Fibroblast of skin of left biceps (primary cell): ENCODE data around the gene SLC7A9.

Experiments used
- DNase-seq, 2 experiments: peaks; one replicate each; pipeline ENCODE4 v3.0.0-alpha.2; 2013; ENCODE audit warnings: low read depth in 2 of 2

The SLC7A9 gene

DNA sequence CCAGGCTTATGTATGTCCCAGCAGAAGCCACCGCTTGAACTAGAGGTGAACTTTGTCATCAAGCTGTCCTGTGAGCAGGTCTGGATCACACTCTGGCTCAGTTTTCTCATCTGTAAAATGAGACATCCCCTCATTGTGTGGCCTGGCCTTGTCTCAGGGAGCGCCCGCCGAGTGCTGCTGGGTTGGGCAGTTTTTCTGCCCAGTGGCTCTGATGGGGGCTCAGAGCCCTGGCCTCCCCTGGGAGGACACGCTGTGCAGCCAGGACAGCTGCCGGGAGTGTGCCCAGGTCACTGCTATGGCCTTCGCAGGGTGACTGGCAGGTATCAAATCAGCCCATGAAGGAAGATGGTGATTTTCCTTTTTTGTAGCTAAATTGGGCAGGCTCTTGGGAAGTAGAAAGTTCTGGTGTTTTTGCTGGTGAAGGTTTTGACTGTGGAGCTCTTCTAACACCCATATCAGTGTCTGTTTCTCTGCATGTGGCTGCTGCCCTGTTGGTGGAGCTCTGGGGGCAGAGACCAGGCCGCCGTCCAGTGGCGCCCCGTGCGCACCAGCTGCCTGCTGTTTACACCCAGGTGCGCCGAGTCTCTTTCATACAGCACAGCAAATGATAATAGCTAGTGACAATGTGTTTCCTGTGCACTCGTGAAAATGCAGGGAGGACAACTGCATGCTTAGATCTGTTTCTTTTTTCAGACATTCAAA is 40.8 kb downstream of the SLC7A9 start:
- no peak for DNase-seq

DNA sequence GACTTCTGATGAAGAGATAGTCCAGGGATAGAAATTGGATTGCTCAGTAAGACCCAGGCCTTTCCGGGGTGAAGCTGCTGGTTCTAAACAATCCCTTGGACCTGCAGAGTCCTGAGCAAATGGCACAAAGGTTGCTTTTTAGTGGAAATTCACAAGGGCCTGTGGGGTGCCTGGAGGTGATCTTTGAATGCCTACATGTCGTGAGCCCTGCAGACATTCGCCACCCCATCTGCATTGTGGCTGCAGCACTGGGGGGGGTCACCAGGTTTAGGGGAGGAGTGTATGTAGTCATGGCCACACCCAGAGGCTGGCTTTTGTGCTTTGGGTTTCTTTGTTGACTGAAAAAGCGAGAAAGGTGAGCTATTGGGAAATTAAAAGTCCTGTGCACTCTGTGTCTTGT is 41.4 kb downstream of the SLC7A9 start:
- no peak for DNase-seq

DNA sequence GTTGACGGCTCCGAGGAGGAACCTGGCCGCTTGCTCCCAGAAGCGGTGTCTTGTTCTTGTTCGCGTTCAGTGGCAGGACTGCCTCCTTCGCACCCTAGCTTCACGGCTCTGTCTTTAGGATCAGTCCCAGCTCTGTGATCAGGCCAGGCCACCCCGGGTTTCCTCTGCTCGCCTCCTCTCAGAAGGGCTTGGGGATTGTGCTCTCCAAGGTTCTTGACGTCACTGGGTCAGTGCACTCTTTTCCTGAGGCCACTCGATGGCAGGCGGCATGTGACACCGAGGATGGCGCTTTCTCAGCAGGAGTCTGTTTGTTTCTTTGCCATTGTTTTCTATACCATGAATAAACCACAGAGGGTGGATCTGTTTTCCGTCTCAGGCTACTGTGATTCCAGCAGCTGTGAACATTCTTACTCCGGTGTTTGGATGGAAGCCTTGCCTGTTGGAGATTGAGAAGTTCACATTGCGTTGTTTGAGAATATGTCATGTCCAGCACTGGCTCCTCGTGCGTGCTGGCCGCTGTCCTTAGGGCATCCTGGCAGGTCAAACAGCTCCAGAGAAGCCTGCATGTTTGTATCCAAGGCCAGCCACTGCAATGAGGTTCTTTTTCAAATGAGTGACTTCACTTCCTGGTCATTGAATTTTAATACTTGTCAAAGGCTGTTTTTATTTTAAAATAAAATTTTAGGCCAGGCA is 44.5 kb downstream of the SLC7A9 start:
- DNase-seq: no peak

DNA sequence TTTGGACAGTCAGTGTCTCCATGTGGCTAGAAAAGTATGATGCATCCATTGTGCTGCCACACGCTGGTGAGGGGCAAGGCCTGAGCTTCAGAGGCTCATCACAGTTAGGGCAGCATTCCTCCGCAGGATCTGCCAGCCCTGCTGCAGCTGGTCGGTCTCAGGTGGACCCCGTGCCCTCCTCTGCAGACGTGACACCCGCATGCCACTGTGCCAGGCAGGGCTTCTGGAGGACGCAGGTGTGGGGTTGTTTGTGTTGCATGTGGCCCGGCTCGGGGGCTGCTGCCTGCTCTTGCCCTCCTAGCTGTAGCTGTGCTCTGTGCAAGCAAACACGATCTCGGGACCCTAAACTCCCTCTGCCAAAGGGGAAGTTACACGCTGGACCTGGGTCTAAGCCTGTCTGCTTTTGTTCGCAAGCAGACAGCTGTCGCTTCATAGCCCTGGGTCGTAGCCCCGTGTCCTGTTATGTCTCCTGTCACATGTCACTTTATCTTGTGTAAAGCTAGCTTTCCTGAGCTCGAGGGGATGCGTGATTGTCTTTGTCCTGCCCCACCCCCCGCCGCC is 45.3 kb downstream of the SLC7A9 start:
- no peak for DNase-seq

DNA sequence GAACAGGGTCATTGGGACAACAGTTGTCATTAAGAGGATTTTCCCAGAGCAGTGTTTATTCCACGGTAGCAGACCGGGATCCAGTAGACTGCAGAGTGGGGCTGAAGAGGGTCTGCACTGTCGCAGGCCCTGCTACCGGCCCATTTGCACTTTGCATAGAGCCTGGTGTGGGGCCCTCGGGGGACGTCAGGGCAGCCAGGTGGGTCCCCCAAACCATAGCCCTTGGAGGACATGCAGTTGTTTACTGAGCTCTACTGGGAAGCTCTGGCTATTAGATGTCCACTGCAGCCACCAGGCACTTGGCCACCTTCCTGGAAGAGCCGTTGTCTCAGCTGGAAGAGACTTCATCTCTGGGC is 45.8 kb downstream of the SLC7A9 start:
- no peak for DNase-seq

DNA sequence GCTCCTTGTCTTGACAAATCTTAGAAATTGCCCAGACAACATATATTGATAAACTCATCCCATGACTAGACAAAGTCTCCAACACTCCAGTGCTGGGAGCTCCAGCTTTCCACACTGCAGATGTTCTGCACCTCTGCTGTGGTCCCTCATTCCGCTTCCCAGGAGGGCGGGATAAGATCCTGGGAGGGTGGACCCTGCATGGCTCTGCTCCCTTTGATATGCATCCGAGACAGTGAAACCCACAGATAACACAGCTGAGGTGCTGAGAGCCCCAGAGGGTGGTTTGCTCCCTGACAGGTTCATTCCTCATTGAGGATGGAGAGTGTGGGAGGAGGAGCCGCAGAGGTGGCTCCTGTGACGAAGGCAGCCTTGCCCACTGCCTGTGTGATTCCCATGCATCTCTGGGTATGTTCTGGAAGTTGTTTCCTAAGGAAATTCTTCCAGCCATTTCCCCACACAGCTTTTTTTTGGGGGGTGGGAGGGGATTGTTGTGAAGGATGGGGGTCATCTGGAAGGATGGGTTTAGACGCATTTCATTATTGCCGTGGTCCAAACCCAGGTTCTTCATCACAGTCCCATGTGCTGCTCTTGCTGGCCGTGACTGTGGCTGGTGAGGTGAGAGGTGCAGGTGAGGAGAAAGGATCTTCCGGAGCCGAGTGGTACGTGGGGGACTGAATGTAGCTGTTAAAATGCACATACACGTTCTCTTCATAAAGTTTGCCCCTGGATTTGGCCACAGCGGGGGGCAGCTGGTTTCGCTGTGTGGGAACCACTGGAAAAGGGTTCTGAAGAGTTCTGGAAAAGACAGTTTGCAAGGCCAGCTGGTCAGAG is 46.4 kb downstream of the SLC7A9 start:
- DNase-seq: no peak

DNA sequence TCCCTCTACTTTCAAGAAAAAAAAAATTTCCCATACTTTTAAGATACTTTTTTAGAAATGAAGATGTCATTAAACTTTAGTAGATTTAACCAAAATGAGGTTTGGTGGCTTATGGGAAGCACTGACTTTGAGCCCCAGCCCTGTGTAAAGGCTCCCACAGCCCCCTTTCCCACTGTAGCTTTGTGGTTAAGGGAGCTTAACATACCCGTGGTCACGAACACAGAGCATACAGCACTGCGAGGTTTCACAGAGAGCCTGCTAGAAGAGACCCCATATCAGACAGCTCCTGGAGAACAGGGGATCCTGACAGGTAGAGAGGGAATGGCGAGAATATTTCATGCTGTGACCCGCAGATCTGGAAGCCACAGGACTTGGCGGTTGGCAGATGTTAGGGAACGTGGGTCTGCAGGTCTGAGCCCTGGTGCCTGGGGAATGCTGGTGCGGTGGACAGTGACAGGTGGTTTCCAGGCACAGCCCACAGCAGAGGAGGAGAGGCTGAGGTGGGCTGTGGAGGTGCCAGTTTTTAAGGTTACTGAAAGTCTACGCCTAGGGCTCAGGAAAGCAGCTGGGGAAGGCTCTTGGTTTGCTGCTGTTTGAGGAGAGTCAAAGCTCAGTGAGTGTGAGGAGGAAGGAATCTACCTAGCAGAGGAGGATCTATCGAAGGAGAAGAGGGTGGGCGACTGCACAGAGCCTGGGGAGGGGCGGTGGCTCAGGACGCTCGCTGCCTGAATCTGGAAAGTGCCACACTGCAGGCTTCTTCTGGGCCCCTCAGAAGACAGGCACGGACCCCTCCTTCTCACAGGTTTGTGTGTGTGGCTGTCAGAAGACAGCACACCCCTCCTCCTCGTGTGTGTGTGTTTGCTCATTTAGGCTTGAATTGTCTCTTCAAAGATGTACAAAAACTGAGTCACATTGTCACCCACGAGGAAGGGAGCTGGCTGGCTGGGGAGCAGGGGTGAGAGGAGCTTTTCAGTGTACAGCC is 49.9 kb downstream of the SLC7A9 start:
- DNase-seq: no peak

DNA sequence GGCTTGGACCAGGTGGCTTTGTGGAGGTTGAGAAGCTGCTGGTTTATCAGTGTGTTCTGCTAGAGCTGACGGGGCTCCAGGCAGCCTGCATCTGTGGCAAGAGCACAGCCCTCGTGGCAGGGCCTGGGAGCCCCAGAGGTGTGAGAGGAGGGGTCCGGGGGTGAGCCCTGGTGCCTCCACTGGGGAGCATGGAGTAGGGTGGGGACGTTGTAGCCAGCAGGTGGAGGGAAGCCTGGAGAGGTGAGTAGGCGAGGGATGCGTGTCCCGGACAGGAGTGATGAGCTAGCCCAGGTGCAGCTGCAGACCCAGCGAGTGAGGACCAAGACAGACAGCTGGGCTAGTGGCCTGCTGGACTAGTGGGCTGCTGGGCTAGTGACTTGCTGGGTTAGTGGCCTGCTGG is 51.0 kb downstream of the SLC7A9 start:
- no peak for DNase-seq

DNA sequence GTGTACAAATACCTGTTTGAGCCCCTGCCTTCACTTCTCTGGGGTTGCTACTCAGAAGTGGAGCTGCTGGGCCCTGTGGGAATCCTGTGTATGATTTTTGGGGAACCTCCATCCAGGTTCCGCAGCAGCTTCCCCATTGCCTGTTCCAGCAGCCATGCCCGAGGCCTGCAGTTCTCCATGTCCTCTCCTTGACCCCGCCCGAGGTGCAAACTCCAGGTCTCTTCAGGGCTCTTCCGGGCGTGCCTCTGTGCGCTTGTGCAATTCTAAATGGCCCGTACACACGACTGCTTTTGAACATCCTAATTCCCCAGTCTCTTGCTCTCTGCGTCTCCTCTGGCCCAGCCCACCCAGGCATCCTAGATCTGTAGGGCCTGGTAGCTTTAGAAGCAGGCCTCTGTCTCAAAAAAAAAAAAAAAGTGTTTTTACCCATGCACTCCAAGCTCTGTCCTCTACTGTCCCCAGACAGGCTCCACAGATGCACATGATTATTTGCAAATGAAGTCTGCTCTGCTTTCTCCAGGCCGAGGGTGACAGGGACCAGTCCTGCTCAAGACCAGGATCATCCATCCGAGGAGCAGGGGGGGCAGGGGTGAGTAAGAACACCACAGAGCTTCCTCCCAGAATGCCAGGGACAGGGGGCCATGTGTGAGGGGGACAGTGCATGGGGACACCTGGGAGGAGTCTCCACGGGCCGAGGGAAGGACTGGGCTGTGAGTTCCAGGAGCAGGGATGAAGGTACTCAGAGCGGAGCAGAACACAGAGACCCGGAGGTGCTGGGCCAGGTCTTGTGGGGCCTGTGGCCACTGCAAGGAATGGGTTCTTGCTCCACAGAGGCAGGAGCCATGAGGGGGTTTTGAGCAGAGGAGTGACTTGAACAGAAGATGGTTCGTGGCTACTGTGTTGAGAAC is 51.7 kb downstream of the SLC7A9 start:
- no peak for DNase-seq

DNA sequence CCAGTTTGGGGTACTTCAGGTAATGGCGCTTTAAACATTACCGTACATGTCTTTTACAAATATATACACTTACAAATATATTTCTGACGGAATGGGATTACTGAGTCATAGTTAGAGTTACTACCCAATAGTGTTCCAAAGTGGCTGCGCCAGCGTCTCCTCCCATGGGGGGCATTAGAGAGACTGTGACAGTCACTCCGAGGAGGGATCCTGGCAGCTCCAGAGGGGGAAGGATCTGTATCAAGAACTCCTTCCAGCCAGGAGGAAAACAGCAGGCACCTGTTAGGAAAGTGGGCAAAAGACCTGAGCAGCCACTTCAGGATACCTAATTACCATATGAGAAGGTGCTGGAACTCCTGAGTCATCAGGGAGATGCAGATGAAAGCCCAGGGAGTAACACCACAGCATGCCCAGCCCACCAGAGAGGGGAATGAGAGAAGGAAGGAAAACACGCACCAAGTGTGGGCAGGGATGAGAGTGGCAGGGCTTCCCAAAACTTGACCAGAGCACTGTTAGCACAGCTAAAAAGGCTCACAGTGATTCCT is 52.9 kb downstream of the SLC7A9 start:
- DNase-seq: no peak

DNA sequence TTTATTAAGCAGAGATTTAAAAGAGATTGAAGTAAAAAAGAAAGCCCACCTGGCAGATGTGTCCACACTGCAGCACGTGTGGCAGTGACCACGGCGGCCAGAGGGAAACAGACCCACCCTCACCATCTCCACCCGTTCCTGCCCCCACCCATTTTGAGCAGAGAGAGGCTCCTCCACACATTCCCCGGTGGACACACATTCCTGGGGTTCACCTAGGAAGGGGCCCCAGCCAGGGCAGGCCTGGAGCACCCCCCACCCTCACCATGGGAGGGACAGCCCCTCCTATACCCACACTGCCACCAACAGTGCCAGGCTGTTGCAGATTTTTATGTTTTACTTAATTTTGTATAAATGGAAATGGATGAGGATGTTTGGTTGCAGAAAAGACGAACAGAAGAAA is 54.9 kb downstream of the SLC7A9 start:
- no peak for DNase-seq

DNA sequence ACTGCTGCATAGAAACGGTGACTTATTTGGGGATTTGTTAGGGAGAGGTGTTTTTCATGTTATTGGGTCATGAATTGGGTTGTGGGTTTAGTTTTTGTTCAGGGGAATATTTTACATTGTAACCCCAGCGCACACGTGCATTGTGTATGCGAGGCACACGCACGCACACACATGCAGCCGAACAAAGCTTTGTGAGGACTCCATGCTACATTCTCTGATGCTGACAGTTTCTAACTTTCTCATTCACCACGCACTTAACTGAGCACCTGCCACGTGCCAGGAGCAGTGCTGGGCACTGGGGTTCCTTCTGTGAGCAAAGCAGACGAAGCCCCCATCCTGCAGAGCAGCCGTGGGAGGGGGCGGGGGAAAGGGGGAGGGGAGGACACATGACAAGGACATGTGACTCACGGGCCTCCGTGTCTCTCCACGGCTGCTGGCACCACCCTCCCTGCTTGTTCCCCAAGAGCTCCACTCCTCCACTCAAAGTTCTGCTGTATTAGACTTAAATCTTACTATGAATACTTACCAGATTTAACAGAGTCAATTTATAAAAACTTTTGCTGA is 55.6 kb downstream of the SLC7A9 start:
- DNase-seq: no peak

DNA sequence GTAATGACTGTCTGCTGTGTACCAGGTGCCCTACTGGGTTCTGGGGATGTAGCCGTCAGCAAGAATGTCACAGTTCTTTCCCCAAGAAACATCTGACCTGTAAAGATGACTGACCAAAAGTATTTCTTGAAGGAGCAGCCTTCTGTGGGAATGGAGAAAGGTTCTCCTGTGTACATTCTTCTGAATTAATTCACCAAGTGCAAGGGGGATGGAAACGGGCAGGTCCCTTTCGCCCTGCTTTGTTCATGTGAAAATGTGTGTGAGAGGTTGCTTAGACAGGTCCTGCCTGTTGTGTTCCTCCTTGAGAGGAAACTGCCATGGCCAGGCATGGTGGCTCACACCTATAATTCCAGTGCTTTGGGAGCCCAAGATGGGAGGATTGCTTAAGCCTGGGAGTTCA is 57.0 kb downstream of the SLC7A9 start:
- DNase-seq: no peak

DNA sequence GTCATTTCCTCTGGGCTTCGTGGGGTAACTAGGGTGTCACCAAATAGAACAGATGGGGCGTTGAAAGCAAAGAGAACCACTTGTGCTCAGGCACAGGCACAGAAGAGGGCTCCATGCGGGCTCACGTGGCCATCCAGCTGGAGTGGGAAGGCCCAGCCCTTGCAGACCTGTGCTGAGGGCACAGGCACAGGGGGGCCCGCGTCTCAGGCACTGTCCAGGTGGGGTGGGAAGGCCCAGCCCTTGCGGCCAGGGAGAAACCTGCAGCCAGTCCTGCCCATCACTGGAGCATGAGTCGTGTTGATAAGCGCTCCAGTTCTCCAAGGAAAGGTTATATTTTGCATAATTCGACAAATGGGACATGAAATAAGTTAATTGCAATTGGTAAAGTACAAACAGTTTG is 57.5 kb downstream of the SLC7A9 start:
- DNase-seq: no peak

DNA sequence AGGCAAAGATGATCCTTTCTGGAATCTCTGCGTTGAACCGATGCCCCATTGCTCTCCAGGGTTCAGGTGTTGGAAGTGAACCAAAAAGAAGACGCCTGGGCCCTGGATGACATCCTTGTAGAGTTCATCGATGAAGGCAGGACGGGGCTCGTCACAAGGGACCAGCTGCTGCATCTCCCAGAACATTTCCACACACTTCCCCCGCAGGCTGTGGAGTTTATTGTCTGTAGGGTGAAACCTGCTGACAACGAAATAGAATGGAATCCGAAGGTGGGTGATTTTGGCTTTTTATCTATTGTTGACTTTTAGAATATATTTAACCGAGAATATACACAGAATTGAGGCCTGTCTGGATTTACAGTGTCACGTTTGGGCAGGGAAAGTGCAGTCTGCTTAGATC is 58.4 kb downstream of the SLC7A9 start:
- no peak for DNase-seq

DNA sequence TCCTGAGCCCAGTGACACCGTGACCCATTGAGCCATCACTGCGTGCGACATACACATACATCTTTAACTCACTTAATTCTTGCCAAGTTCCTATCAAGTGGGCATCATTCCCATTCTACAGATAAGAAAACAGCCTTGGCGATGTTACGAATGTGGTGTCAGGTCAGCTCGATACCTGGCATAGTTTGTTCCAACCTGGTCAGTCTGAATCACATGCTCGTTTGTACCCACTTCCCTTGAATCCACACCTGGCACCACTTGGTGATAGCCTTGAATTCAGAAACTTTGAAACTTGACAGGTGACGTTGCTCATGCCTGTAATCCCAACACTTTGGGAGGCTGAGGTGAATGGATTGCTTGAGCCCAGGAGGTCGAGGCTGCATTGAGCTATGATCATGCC is 59.1 kb downstream of the SLC7A9 start:
- no peak for DNase-seq

DNA sequence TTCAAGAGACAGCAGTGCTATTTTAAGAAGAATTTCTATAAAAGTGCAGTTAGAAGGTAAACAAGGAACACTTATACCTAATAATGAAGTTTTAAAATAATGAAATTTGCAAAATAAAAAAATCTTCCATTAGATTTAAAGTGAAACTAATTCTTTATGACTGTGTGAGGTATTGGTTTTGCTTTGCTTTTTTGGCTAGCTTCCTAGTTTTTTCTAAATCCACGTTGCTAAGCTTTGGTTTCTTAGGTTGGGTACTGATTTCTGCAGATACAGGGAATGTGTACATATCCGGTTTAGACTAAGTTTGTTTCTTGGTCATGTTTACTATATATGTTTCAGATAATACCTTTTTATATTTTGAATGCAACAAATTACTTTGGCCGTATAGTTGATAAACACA is 59.8 kb downstream of the SLC7A9 start:
- no peak for DNase-seq

DNA sequence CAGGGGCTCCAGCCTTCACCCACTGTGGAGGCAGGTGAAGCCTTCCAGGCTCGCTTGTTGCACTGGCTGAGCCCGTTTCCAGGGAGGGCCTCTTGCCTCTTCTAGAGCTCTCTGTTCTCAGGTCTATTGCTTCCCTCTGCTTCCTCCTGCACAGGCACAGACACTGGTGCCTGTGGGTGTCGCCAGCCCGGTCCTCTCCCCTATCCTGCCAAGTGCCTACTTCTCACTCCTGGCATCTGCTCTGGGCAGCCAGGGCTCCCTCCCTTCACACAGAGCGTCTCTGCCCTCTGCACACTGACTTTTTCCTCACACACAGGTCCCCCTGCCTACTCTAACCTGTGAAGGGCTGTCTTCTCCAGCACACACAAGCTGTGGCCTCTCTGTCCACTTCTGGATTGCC is 60.3 kb downstream of the SLC7A9 start:
- no peak for DNase-seq

DNA sequence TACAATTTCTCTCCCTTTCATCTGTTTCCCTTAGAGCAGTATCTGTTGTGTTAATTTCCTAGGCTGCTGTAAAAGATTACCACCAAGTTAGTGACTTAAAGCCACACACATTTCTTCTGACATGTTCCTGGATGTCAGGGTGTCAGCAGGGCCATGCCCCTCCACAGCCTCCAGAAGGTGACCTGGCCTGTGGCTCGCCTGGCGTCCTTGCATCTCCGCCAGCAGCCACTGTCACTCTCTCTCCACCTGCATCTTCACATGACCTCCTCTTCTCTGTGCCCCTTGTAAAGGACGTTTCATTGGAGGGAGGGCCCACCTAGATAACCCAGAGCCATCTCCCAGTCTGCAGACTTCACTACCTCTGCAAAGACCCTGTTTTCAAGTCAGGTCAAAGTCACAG is 61.3 kb downstream of the SLC7A9 start:
- DNase-seq: no peak

DNA sequence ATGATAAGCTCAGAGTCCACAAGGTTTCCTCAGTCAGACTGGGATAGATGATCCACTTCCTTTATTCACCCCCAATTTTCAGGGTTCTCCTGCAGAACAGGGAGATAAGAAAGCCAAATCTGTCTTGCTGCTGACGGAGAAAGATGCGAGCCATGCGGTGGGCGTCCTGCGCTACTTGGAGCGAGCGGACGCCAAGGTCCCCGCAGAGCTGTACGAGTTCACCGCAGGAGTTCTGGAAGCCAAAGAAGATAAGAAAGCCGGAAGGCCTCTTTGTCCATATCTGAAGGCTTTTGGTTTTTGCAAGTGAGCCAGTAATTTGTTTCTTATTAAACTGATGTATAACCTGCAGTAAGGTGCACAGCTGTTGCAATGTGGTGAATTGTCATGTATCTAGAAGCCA is 66.7 kb downstream of the SLC7A9 start:
- no peak for DNase-seq
